UCSD-AML1 (cell line): ENCODE results near the gene PDE4D.

Source experiments
- DNase-seq: peaks from one replicate; lab custom pipeline; 2025; ENCODE audit not compliant: unreplicated experiment; lab: John Stamatoyannopoulos, UW

PDE4D gene

GRCh38 chr5:59238126-59238902, 655.2 kb downstream of the PDE4D start:
- DNase-seq = no peak

DNA sequence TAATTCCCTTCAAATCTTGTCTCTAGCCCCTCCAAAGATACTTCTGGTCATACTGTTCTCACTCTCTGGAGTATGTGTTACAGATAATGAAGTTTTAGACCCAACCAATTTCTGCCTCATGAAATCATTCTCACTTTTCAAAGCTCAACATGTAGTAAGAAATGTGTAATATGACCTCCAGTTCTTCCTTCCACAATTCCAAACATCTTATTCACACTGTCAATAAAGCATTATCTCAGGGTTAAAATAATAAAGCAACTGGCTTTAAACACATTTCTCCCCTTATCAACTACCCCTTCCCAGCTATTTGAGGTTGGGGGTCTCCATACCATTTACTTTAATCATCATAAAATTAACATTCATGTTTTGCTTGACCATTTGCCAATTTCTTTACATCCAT, 656.5 kb downstream of the PDE4D start:
- DNase-seq = no peak

- DNase-seq = no peak
These were observed 657.1 kb downstream of the PDE4D start for GRCh38 chr5:59236448-59236847.

GRCh38 chr5:59234236-59234635, 659.3 kb downstream of the PDE4D start:
- DNase-seq = no peak

DNA sequence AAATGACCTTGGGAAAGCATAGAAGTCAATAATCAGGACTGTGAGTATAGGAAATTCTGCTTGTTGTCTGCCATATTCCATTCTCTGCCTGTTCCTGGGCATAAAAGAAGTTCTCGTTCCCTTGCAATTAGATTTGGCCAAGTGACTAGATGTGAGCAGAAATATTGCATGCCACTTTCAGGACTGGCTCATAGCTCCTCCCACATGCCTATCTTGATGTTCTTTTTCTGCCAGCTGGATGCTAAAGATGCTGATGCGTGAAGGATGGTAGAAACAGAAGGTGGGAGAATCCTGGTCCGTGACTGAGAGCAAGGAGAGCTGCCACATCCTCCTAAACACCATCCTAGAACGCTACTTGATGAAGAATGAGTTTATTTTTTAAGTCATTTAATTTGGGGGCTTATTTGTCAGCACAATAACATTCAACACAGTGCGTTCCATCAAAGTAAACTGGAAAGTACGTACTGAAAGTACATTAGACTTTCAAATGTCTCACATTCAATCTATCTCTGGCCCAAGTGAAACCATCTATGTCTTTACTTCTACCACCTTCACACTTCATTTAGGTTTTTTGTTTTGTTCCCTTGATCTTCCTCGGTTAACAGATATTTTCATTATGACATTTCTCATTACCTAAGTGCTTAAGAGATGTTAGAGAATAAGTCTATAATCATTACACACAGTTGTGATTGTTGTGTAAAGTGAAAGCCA, 662.1 kb downstream of the PDE4D start:
- no peak for DNase-seq

DNA sequence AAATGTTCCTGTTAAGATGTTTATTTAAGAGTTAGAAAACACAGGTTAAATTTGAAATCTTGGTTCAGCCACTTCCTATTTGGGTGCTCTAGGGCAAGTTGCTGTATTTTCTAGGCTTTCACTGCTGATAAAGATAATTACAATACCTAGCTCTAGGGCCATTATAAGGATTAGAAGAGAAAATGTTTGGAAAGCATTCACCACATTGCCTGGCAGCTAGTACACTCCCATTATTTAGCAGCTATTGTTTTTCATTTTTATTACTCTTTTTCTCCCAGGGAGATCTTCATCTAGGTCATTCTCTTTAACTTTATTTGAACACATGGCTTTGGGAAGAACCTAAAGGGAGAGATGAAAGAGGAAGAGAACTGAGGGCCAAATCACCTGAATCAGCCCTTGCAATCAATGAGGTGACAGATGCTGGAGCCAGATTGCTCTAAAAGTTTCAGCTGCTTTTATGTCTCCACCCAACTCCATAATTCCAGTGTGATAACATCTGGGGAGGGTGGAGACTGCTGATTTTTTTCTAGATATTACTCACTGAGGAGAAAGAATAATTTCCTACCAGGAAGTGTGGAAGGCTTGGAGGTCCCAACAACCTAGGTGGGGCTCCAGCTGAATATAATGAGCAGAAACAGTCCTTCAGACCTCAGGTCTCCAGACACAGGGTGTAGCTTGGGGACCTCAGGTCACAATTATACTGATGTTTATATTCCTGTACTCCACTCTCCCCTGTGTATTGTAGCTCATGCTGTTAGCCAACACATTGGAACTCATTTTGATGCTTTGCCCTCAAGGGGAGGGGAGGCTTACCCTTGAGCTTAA, 670.6 kb downstream of the PDE4D start:
- DNase-seq = no peak

DNA sequence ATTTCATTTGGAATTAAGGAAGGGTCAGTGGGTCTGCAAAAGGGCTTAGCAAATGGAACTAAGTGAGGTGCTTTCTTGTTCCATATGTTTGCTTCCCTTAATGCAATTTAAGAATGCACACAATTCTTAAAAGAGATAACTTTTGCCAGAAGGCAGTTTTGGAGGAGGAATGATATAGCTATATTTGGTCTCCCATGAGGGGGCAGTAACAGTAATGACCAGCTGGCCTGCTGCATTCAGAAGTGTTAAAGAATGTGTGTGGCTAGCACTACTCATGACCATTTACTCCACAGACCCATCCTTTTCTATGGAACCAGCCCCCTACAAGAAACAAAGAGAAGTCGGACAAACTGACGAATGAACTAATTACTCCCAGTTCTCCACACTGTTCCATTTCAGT, 671.8 kb downstream of the PDE4D start:
- no peak for DNase-seq

GRCh38 chr5:59218424-59219045, 675.0 kb downstream of the PDE4D start:
- no peak for DNase-seq

GRCh38 chr5:59216841-59217240, 676.7 kb downstream of the PDE4D start:
- no peak for DNase-seq

DNA sequence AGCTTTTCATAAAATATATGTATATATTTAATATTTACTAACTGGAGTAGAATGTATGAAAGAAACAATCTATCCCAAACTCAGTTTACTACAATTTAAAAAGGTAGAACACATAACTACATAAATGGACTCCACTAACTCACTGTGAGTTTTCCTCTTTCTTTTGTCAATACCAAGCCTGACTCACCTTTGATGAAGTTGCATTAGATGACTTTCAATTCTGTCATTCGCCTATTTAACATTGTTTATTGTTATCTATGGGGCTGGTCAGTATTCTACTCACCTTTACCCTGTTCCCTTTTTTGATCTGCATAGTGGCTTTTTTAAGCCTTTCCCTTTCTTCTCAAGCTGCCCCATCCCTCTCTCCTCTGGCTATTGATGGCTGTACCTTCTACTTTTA, 680.9 kb downstream of the PDE4D start:
- DNase-seq = no peak

DNA sequence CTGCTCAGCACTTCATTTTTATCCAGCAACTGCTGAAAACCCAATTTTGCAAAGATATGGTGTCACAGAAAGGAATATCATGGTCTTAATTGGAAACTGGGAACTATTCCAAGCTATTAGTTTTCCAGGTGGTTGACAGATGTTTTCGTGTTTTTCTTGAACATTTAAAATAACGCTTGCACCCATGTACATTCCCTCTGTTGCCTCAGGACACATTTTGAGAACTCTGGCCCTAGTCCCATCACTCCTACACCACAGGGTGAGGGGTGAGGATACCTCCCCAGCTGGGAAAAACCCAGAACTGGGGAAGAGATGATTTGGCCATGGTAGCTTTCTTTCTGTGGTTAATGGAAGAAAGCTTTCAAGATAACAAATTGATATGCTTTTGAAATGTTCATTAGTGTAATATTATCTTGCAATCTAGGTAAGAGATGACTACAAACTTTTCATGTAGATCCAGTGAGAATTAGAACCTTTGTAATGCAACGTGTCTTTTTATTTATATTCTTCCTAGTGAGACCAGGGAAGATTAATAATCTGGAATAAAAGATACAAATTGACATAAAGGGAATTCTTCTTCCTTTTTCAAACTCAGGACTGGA, 683.7 kb downstream of the PDE4D start:
- no peak for DNase-seq

DNA sequence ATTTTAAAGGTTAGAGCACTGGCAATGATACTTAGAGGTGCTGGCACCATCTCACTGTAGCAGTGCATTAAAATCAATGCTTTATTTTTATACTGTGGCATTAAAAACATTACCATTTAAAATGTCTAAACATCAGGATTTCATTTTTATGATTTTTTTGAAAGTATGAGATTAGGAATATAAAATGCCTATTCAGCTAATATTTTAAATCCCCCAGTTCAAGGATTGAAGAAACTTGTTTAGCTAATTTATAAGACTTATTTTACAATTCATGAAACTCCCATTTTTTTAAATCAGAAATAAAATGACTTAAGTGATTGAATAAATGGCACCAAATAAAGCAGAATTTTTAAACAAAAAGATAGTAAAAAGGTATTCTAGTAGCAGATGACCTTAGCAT, 685.1 kb downstream of the PDE4D start:
- DNase-seq = no peak

- DNase-seq = no peak
These were observed 686.1 kb downstream of the PDE4D start for GRCh38 chr5:59207401-59207800.

DNA sequence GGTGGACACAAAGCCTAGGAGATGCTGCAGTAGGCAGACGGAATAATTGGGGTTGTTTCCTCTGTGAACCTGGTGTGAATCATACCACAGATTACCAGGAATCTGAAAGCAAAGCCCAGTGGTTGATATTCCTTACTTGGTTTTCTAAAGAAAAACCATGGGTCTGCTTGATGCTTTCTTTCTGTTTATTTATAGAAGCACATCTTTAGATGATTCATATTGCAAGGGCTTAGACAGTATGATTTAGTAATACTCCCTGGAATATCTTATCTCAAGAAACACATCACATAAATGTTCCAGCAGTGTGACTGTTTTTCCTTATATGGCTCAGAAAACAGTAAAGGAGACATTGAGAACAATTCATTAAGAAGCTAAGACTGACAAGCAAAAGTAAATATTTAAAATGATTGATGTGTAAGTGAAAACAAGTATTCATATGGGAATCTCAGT, 687.4 kb downstream of the PDE4D start:
- no peak for DNase-seq

DNA sequence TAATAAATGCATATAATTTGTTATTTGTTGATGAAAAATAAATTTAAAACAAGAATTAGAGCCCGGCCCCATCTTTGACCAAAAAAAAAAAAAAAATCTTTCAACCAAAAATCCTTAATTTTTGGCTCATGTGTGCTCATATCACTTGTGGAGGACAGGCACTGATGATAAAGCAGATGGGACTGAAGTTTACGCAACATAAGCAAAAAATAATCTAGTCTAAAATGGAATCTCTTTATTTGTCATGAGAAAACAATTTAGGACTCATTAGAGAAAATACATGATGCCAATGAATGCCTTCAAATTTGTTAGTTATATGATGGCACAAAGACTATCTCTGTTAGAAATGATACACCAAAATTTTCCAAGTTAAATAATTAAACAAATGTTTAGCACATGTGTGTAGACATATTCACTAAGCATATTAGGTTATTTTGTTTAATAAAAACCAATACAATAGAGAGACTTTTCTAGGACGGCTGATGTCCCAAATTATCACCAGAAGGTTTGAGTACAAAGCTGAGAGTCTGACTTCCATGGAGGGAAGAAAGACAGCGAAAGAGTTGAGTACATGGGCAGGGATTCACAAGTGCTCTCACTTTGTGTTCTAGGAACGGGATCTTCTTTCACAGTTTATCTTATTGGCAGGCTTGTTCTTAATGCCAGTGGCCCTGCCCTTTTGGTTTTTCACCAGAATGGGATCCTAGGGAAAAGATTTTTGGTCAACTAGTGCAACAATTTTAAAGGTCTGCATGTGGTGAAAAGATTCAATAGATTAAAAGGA, 689.2 kb downstream of the PDE4D start:
- no peak for DNase-seq

GRCh38 chr5:59199868-59200267, 693.7 kb downstream of the PDE4D start:
- DNase-seq = no peak

GRCh38 chr5:59198832-59199231, 694.7 kb downstream of the PDE4D start:
- no peak for DNase-seq

- no peak for DNase-seq
These were observed 695.2 kb downstream of the PDE4D start for GRCh38 chr5:59198365-59198764.

- no peak for DNase-seq
These were observed 695.6 kb downstream of the PDE4D start for GRCh38 chr5:59197911-59198310.
